HG03135 (cell line): Measurements from ENCODE around the gene CYP26A1.
A peak's percentile ranks its signal among the peaks of the same experiment; 100 is the strongest.

ENCODE experiments used
- ATAC-seq: cut with Tn5 transposase; IDR thresholded peaks from one replicate; pipeline ENCODE4 v1.9.1; 2021; ENCODE audit warnings: mild to moderate bottlenecking, moderate library complexity; ENCODE audit not compliant: unreplicated experiment

The CYP26A1 gene, protein sequence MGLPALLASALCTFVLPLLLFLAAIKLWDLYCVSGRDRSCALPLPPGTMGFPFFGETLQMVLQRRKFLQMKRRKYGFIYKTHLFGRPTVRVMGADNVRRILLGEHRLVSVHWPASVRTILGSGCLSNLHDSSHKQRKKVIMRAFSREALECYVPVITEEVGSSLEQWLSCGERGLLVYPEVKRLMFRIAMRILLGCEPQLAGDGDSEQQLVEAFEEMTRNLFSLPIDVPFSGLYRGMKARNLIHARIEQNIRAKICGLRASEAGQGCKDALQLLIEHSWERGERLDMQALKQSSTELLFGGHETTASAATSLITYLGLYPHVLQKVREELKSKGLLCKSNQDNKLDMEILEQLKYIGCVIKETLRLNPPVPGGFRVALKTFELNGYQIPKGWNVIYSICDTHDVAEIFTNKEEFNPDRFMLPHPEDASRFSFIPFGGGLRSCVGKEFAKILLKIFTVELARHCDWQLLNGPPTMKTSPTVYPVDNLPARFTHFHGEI

DNA sequence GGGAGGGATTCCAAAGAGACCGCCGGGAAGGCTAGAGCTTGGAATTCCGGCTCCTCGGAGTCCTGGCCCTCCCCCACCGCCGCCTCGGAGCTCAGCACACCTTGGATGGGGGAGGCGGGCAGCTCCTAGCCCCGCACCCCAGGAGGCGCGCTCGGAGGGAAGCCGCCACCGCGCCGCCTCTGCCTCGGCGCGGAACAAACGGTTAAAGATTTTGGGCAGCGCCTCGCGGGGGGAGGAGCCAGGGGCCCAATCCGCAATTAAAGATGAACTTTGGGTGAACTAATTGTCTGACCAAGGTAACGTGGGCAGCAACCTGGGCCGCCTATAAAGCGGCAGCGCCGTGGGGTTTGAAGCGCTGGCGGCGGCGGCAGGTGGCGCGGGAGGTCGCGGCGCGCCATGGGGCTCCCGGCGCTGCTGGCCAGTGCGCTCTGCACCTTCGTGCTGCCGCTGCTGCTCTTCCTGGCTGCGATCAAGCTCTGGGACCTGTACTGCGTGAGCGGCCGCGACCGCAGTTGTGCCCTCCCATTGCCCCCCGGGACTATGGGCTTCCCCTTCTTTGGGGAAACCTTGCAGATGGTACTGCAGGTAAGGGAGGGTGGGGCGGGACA is at the start of gene CYP26A1:
Gene CYP26A1 (plus strand): TSS at position 355 of the 608 bp plus-strand sequence. CDS start 42 bp downstream, at position 397.
- no peak for ATAC-seq

DNA sequence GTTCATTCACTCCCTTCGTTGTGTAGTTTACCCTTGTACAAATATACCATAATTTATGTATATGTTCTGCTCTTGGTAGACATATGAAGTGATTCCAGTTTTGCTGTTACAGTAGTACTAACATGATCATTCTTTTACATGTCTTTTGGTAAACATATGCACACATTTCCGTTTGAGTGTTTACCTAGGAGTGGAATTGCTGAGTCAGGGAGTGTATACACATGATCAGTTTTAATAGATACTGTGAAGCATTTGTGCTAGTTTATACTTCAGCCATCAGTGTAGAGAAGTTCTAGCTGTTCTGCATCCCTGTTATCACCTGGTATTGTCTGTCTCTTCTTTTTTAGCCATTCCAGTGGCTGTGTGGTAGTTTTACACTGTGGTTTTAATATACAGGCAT is 47.6 kb upstream of the CYP26A1 start:
- no peak for ATAC-seq

DNA sequence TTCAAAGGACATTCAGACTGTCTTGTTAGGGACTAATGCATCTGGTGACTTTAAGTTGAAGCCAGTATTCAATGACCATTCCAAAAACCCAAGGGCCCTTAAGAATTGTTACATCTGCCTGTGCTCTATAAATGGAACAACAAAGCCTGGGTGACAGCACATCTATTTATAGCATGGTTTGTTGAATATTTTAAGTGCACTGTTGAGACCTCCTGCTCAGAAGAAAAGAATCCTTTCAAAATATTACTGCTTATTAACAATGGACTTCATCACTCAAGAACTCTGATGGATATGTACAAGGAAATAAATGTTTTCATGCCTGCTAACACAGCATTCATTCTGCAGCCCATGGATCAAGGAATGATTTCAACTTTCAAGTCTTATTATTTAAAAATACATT is 46.2 kb upstream of the CYP26A1 start:
- no peak for ATAC-seq

DNA sequence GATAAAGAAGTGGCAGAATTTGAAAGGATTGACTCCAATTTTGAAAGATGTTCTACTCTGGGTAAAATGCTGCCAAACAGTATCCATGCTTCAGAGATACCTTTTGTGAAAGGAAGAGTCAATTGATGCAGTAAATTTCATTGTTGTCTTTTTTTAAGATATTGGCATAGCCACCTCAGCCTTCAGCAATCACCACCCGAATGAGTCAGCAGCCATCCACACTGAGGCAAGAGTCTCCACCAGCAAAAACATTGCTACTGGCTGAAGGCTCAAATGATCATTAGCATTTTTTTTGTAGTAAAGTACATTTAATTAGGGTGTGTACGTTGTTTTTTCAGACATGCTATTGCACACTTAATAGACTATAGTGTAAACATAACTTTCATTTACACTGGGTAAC is 44.8 kb upstream of the CYP26A1 start:
- ATAC-seq = no peak

DNA sequence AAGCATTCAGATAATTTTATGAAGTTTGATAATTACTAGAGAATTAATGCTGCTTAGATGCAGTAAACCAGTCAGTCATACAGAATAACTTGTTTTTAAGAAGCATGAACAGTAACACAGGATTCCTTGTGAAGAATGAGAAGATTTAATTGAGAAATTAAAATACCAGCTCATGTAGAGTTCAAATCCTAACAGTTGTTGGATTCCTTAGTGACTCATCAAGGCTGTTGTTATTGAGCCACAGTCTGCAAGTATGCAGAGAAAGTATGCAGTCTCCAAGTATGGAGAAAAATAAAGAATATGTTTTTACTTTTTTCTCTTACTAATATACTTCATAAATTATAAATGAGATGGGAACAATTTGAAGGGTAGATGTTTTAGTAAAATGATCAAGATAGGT is 43.3 kb upstream of the CYP26A1 start:
- no peak for ATAC-seq

DNA sequence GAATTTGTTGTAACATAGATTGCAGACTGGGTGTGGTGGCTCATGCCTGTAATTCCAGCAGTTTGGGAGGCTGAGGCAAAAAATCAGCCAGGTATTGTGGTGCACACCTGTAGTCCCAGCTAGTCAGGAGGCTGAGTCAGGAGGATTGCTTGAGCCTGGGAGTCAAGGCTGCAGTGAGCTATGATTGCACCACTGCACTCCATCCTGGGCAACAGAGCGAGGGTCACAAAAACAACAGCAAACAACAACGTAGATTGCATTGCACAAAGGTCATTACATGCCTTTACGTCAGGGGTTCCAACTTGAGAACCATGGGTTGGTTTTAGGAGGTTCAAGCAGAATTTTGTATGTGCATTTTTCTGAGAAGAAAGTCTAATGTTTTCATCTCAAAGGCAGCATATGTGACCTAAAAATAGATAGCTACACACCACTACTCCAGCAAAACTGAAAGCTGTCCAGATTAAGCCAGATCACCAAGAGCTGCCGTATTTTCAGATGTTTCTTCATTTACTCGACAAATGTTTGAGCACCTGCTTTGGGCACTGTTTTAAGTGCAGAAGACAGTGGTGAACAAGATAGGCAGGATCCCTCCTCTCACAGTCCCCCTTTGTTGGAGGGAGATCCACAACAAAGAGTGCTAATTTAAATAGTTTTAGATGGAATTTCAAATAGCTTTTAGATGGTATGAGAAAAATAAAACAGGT is 41.4 kb upstream of the CYP26A1 start:
- no peak for ATAC-seq

DNA sequence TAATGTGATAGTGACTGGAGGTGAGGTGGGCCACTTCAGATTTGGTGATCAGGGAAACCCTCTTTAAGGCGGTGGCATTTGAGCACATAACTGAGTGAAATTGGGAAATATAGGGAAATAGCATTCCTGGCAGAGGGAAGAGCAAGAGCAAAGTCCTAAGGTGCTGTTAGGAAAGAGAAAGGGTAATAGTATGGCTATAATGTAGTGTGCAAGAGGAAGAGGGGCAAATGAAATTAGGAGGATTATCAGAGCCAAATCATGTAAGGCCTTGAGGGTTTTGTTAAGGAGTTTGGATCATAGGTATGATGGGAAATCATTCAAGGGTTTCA is 40.9 kb upstream of the CYP26A1 start:
- ATAC-seq = no peak

DNA sequence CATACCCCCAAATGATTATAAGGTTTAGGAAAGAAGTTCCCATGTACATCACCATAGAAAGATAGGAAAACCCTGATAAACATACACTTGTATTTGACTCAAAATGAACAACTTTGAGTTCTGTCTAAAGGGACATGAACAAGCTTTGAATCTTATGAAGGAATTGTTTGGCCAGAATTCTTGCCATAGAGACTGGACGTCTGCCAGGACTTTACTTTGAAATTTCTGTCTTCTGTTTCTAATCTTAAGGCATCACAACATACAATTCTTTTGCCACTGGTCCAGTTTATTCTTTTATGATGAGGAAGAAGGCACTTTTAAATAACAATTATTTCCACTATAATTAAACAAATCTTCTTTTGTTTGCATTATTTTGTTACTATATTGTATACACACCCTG is 39.3 kb upstream of the CYP26A1 start:
- no peak for ATAC-seq

DNA sequence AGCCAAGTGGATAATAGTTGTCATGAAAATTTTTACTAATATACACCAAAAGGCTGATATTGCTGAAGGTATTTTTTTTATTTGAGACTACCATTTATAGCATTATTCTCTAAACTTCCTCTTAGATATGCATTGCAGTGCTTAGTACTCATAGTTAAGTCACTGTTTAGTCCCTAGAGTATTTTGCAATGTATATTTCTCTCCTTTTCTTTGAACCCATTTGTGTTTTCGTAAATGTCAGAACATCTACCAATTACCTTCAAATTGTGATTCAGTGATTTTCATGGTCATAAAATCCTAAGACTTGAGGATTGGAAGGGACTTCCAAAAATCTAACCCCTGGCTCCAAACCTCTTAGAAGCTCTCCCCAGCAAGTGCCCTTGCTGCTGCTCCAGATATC is 34.6 kb upstream of the CYP26A1 start:
- ATAC-seq = no peak

DNA sequence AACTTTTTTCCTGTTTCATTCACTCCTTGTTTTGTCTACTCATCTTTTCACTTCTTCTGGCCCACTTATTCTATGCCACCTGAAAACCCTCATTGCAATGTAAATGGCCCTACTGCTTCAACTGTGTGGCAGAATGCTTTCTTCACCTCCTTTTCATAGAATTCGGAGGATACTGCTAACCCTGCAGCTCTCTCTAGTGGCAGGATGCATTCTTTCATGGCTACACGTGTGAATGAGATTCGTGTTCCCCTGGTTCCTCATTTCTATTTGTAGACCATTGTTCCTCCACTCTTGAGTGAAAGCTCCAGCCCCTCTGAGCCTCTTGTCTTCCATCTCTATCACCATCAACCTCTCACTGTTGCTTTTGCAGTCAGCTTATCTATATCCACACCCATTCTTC is 34.0 kb upstream of the CYP26A1 start:
- ATAC-seq = no peak

DNA sequence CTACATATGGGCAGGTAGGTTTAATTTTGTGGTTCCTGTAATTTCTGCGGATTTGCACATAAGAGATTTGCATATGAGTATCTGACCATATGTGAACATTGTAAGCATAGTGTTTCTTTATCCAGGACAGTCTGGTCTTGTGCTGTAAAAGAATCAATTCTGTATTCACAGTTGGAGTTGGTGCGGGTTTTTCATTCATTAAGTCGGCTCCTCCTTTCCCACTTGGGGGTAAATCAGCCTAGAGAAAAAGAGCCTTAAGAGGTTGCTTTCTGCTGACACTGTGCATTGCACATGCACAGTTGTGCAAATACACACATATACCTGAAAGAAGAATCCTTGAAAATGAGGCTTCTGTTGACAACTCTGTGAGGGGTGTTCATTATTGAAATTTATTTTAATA is 19.2 kb upstream of the CYP26A1 start:
- ATAC-seq = no peak

DNA sequence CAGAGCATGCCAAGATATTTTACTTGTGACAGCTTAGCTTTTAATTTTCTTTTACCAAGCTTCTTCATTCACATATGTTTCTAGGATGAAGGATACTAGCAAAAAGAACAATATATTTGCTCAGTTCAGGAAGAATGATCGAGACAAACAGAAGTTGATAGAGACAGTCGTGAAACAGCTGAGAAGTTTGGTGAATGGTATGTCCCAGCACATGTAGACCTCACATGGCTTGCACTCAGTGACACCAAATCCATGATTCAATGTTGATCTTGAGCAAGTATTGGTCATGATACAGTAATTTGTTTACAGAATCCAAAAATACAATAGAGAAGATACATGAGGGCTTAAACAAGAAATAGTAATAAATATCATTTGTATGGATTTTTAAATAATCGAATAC is 15.6 kb upstream of the CYP26A1 start:
- ATAC-seq = no peak

DNA sequence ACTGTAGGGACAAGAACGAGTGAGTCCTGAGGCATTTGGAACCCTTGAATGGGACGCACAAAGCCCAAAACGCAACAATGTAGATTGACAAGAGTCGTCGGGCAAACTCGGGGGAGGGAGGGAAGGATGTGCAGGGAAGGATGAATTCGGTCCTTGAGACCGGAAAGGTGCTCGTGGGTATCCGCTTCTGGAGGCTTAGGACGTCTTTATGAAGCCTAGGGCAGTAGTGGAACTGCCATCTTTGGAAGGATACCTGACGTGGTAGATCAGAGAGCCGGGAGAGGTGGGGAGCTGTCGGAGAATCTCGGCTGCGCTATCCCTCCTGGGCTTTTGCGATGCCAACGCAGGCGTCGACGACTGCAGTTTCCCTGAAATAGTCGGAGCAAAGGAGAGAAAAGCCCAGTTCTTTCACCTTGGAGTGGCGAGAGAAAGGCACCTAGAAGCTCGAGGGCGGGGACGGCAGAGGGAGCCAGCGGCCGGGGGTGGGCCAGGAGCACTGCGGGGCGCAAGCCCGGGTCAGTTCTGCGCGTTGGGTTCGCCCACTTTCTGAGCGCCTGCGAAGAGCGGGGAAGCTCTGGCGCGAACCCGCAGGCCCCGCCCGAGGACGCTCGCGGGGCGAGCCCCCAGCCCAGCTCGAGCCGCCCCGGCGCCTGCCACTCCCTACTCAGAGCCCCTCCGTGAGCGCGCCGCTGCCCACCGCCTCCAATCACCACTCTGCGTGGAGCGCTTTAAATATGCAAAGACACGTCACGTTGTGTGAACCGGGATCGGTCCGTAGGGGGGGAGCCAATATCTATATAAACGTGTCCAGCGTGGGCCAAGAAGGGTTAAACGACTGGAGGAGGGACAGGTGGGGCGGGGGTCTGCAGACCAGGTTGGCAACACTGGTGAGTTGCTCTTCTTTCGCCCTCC is 13.5 kb upstream of the CYP26A1 start, which contains the start of gene CYP26C1:
Gene CYP26C1 (plus strand): TSS at position 824 of the 912 bp plus-strand sequence. CDS start 466 bp downstream, outside the sequence.
- no peak for ATAC-seq

DNA sequence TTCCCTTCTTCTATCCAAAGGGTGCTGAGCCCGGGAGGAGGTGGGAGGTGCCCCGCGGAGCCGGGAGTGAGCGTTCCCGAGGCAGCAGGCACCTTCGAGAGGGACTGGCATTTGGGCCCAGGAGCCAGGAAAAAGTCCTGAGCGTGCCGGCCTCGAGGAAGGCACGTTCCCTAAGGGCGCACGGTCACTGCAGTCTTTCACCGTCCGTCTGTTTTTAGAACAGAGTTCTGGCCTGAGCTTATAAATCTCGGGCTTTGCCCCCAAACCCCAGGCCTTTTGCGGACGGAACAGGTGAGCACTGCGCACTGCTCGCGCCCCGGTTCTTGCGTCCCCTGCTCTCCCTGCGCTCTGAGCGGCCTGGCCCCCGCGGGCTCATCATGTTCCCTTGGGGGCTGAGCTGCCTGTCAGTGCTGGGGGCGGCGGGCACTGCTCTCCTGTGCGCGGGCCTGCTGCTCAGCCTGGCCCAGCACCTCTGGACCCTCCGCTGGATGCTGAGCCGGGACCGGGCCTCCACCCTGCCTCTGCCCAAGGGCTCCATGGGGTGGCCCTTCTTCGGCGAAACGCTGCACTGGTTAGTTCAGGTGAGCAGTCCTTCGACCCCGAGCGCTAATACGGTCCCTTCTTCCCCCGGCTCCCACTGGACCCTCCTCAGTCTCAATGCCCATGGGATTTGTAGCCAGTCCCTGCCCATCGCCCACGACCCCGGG is 12.7 kb upstream of the CYP26A1 start:
- ATAC-seq = no peak

DNA sequence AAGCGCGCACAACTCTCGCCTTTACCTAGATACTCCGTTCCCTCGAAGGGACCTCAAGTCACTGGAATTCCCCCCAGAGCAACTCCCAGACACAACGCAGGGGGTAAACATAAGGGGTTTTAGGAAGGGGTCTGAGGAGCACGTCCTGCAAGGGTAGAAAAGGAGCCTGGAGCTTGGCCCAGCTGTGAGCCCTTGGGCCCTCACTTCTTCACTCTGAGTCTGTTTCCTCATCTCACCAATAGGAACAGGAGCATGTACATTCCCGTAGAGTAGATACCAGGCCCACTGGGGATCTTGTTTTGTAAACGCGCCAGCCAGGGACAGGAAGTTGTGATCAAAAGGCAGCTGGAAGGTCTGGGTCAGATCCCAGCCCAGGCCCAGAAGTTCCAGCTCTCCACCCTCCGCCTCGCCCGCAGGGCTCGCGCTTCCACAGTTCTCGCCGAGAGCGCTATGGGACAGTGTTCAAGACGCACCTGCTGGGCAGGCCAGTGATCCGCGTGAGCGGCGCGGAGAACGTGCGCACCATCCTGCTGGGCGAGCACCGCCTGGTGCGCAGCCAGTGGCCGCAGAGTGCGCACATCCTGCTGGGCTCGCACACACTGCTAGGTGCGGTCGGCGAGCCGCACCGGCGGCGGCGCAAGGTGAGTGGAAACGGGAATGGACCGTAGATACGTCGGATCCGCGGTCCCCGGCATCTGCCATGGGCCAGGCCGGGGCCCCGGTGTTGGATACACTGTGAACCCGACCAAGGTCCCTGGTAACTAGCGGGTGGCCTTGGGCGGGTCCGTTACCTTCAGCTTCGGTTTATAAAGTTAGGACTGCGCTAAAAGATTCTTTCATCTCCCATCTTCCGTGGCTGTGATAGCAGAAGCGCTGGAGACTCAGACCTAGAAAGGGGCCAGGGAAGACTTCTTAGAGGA is 11.8 kb upstream of the CYP26A1 start:
- no peak for ATAC-seq

DNA sequence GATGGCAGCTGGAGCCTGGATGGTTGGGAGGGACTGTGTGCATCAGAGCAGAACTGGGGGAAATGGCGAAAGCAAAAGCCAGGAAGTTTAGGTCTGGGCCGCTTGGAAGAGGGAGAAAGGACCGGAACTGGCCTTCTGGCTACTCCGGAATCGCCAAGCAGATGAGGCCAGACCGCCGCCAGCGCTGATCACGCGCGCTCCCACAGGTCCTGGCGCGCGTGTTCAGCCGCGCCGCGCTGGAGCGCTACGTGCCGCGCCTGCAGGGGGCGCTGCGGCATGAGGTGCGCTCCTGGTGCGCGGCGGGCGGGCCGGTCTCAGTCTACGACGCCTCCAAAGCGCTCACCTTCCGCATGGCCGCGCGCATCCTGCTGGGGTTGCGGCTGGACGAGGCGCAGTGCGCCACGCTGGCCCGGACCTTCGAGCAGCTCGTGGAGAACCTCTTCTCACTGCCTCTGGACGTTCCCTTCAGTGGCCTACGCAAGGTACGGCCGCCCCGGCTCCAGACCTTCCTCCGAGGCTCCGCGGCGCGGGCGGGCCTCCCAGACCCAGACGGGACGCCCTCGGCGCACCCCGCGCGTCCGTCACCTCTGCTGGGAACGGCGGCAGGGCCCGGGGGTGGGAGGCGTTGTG is 11.1 kb upstream of the CYP26A1 start:
- peak; percentile 67 for ATAC-seq

DNA sequence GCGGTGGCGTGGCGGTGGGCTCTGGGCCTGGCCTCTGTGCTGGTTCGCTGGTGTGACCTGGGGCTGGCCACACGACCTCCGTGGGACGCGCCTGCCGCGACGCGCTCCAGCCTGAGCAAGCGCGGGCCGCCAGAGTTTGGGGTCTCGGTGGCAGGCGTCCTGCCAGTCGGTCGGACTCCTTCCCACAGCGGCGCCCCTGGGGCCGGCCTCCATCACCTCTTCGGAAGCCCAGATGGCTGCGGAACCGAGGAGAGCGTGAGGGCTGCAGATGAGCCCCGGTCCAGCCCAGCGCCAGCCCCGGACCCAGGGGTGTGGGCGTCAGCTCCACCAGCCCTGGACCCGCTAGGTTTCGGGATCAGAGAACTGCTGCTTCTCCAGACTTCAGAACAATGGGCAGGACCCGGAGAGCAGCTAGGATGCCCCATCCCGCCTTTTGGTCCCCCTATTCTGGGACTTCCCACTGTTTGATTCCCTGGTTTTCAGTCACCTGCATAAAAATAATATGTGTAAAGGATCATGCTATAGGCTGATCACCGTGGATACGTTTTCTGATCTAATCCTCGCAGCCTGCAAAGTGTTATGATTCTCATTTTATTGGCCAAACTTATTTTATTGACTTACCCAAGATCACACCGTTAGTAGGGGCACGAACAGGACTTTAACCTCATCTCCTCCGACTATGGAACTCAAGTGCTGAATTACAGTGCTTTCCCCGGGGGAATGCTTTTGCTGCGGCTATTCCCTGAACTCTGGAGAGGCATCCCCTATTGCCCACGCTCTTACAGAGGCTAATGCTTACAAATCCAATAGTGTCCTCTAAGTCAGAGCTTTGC is 10.3 kb upstream of the CYP26A1 start:
- no peak for ATAC-seq
